DOHH2 (cell line): ENCODE measurements around the gene RBM33.
"Not testable (repeated sequence)": the region's sequence is repeated elsewhere in the genome, so short reads cannot be mapped to it uniquely, and the experiment has no call there.

ENCODE experiments used
- H3F3A ChIP-seq: fragments of 200-600 bp; sonication (generic), shearing (Covaris generic); 2 replicates; pipeline ENCODE4 v1.6.0; 2016; ENCODE audit warnings: antibody characterized with exemption, mild to moderate bottlenecking; ENCODE audit not compliant: control insufficient read depth, insufficient read depth
- H3K27ac ChIP-seq: fragments of 200-600 bp; sonication (generic); 2 replicates; pipeline ENCODE4 v1.5.1; 2014; ENCODE audit warnings: low read depth, mild to moderate bottlenecking, low read length, moderate library complexity
- H3K27me3 ChIP-seq: fragments of 200-600 bp; sonication (generic); 2 replicates; pipeline ENCODE4 v1.6.1; 2014; ENCODE audit warnings: mild to moderate bottlenecking, low read length, mixed read lengths; ENCODE audit not compliant: control insufficient read depth
- H3K36me3 ChIP-seq: fragments of 200-600 bp; sonication (generic); 2 replicates; pipeline ENCODE4 v1.6.1; 2014; ENCODE audit warnings: mild to moderate bottlenecking, low read length, moderate library complexity, mixed read lengths; ENCODE audit not compliant: control insufficient read depth
- H3K4me1 ChIP-seq: fragments of 200-600 bp; sonication (generic); 2 replicates; pipeline ENCODE4 v1.6.1; 2014; ENCODE audit warnings: mild to moderate bottlenecking, low read length, mixed read lengths; ENCODE audit not compliant: control insufficient read depth
- H3K4me2 ChIP-seq: fragments of 200-600 bp; sonication (generic); 2 replicates; pipeline ENCODE4 v1.6.0; 2014; ENCODE audit warnings: mild to moderate bottlenecking, low read length, moderate library complexity
- H3K4me3 ChIP-seq: fragments of 200-600 bp; sonication (generic); 2 replicates; pipeline ENCODE4 v1.5.1; 2014; ENCODE audit warnings: mild to moderate bottlenecking, low read length, mixed read lengths
- H3K79me2 ChIP-seq: fragments of 200-600 bp; sonication (generic); 2 replicates; pipeline ENCODE4 v1.6.1; 2014; ENCODE audit warnings: mild to moderate bottlenecking, low read length, mixed read lengths; ENCODE audit not compliant: control insufficient read depth
- H3K9me2 ChIP-seq: fragments of 200-600 bp; sonication (generic); replicated peaks from 2 replicates; pipeline ENCODE4 v1.6.1; 2014; ENCODE audit warnings: mild to moderate bottlenecking, low read length, mixed read lengths; ENCODE audit not compliant: control insufficient read depth
- H3K9me3 ChIP-seq: fragments of 200-600 bp; sonication (generic); 2 replicates; pipeline ENCODE4 v1.6.1; 2014; ENCODE audit warnings: antibody characterized with exemption, low read length, mixed read lengths; ENCODE audit not compliant: control insufficient read depth, insufficient read depth
- H4K20me1 ChIP-seq: fragments of 200-600 bp; sonication (generic); 2 replicates; pipeline ENCODE4 v1.6.0; 2014; ENCODE audit warnings: low read depth, mild to moderate bottlenecking, antibody characterized with exemption, low read length, moderate library complexity; ENCODE audit not compliant: control insufficient read depth, insufficient read depth
- EZH2phosphoT487 ChIP-seq: fragments of 200-600 bp; sonication (generic); IDR thresholded peaks from 2 replicates; pipeline ENCODE4 v1.6.1; 2017; ENCODE audit warnings: borderline replicate concordance, mild to moderate bottlenecking, antibody characterized with exemption, low read length, moderate library complexity, mixed read lengths
- TF ChIP-seq, protein P1 (sequence below): fragments of 200-600 bp; sonication (generic); IDR thresholded peaks from one replicate; pipeline ENCODE4 v1.5.1; 2014; ENCODE audit warnings: antibody characterized with exemption, mild to moderate bottlenecking, low read depth, low read length; ENCODE audit not compliant: poor library complexity, severe bottlenecking

RBM33 gene

DNA sequence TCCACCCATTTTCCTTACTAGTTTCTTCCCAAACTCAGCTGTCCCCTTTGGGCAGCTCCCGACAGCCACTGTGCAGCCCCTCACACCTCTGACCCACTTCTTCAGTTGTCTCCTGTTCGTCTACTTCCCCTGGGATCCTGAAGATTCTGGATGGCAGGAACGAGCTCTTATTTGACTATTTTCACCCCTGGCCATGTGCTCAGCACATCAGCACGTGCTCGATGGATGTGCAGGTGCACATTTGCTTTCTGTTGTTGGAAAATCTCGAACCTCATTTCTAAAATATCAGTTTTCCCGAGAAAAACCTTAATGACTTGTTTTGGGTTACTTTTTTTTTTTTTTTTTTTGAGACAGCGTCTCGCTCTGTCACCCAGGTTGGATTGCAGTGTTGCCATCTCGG, 31.8 kb upstream of the RBM33 start:
- H3K27ac ChIP-seq: no peak overlapping the region
- TF ChIP-seq, protein P1, sequence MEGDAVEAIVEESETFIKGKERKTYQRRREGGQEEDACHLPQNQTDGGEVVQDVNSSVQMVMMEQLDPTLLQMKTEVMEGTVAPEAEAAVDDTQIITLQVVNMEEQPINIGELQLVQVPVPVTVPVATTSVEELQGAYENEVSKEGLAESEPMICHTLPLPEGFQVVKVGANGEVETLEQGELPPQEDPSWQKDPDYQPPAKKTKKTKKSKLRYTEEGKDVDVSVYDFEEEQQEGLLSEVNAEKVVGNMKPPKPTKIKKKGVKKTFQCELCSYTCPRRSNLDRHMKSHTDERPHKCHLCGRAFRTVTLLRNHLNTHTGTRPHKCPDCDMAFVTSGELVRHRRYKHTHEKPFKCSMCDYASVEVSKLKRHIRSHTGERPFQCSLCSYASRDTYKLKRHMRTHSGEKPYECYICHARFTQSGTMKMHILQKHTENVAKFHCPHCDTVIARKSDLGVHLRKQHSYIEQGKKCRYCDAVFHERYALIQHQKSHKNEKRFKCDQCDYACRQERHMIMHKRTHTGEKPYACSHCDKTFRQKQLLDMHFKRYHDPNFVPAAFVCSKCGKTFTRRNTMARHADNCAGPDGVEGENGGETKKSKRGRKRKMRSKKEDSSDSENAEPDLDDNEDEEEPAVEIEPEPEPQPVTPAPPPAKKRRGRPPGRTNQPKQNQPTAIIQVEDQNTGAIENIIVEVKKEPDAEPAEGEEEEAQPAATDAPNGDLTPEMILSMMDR: no peak
- TF ChIP-seq EZH2phosphoT487: no peak
- H3K4me2 ChIP-seq: no peak overlapping the region
- H3K4me1 ChIP-seq: no peaks in the 10 kb centered on the region
- H3K27me3 ChIP-seq: peaks cover 12% of the 10 kb centered on the region; the same call in 1 of the 2 replicates
- H3K4me3 ChIP-seq: no peak overlapping the region
- H3F3A ChIP-seq: no peaks in the 10 kb centered on the region
- no peaks in the 10 kb centered on the region for H3K9me2 ChIP-seq
- H3K79me2 ChIP-seq: no peaks in the 10 kb centered on the region
- no peaks in the 10 kb centered on the region for H3K36me3 ChIP-seq
- H3K9me3 ChIP-seq: 0 out of 2 replicates have a peak, but pooled peaks cover 9% of the 10 kb centered on the region
- no peaks in the 10 kb centered on the region for H4K20me1 ChIP-seq

DNA sequence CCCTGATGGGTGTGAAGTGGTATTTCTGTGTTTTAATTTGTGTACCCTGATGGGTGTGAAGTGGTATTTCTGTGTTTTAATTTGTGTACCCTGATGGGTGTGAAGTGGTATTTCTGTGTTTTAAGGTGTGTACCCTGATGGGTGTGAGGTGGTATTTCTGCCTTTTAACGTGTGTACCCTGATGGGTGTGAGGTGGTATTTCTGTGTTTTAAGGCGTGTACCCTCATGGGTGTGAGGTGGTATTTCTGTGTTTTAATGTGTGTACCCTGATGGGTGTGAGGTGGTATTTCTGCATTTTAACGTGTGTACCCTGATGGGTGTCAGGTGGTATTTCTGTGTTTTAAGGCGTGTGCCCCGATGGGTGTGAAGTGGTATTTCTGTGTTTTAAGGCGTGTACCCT, 29.4 kb upstream of the RBM33 start:
- H3K27ac ChIP-seq, H3K4me3 ChIP-seq, H3K9me2 ChIP-seq, H4K20me1 ChIP-seq, H3K4me1 ChIP-seq, H3K4me2 ChIP-seq, H3K79me2 ChIP-seq, H3F3A ChIP-seq, H3K36me3 ChIP-seq, H3K9me3 ChIP-seq: not testable (repeated sequence)
- H3K27me3 ChIP-seq: peaks cover 15% of the 10 kb centered on the region; the same call in 1 of the 2 replicates

DNA sequence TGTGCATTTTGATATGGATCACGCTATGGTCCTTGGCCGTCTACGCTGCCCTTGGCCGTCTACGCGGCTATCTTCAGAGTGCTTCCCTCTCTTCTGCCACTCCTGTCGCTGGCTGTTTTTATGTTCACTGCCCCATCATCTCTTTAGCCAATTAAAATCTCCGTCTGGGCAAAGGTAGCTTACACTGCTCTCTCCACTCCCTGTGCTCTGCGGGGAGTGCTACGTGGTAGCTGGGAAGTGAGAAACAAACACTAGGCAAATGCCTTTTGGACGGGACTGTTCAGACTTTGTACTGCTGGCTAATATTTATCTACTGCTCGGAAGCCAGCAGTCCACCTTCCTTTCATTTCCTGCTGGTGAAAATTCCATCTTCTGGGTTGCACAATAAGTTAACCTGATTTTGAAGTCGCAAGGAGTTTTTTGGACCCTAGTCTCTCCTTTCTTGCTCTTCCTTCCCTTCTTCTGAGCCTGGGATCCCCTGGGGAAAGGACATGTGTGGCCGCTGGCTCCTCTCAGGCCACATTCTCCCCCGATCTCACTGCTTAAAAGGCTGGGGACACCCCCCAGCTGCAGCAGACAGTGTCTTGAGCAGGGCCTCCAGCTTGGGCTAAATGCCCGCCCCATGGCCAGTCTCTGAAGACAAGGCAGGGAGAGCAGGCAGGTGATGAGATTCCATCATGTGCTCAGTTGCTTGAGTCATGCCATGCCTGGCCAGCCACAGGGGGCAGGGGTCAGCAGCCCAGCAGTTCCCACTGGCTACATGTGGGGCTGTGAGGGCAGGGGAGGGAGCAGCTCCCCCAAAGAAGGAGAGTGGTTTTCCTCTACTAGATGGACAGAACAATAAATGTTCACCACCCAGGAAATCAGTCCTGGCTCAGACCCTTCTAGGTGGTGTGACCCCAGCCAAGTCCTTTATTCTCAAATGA, 25.5 kb upstream of the RBM33 start:
- TF ChIP-seq EZH2phosphoT487: no peak
- TF ChIP-seq, protein P1: no peak
- Histone ChIP-seq H4K20me1 (no peaks in the 10 kb centered on the region), H3K9me3 (0 out of 2 replicates have a peak, but pooled peaks cover 9% of the 10 kb centered on the region), H3K4me3 (no peak overlapping the region), H3K27me3 (peaks cover 14% of the 10 kb centered on the region), H3K36me3 (no peaks in the 10 kb centered on the region), H3K4me2 (no peak overlapping the region), H3K79me2 (no peaks in the 10 kb centered on the region), H3K9me2 (no peaks in the 10 kb centered on the region), H3K4me1 (no peaks in the 10 kb centered on the region), H3K27ac (no peak overlapping the region), H3F3A (no peaks in the 10 kb centered on the region)

DNA sequence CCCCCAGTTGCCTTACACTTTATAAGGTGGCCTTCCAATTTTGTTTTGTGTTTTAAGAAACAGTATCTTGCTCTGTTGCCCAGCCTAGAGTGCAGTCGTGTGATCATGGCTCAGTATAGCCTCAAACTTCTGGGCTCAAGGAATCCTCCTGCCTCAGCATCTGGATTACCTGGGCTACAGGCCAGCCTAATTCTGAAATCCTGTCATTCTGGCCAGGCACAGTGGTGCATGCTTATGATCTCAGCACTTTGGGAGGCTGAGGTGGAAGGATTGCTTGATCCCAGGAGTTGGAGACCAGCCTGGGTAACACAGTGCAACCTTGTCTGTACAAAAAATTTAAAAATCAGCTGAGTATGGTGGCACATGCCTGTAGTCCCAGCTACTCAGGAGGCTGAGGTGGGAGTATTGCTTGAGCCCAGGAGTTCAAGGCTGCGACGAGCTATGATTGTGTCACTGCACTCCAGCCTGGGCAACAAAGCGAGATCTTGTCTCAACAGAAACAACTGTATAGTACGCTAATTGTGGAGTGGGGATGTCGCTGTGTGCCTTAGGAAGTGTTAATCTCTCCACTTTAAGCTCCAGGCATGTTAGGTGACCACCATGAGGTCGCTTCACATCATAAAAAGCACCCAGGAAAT, 24.7 kb upstream of the RBM33 start:
- Histone ChIP-seq H3K4me1 (no peaks in the 10 kb centered on the region), H3K79me2 (no peaks in the 10 kb centered on the region), H3F3A (no peaks in the 10 kb centered on the region), H3K9me2 (no peaks in the 10 kb centered on the region), H3K9me3 (0 out of 2 replicates have a peak, but pooled peaks cover 7% of the 10 kb centered on the region), H3K36me3 (no peaks in the 10 kb centered on the region), H3K27me3 (peaks cover 14% of the 10 kb centered on the region), H3K27ac (no peak overlapping the region), H3K4me3 (no peak overlapping the region), H3K4me2 (no peak overlapping the region), H4K20me1 (no peaks in the 10 kb centered on the region)
- no peak for TF ChIP-seq EZH2phosphoT487
- TF ChIP-seq, protein P1: no peak
